GM23338 (cell line): ENCODE measurements around the gene GAPDH. TPM values are rescaled to one million over a fixed set of nuclear protein-coding genes. Genes with fewer than 3 reads are reported as not detected.

ENCODE experiments used
- ATAC-seq: fragments of 200-7000 bp; cut with Tn5 transposase; 3 replicates; pipeline ENCODE4 v1.9.1; 2020
- DNase-seq: peaks from one replicate; pipeline ENCODE4 v3.0.0-alpha.2; 2015; ENCODE audit warnings: low spot score
- H2AFZ ChIP-seq: fragments of 200-600 bp; sonication (generic); 2 replicates; pipeline ENCODE4 v1.8.0; 2016; ENCODE audit warnings: antibody characterized with exemption, mild to moderate bottlenecking, moderate library complexity
- H3F3A ChIP-seq: fragments of 200-600 bp; sonication (generic); replicated peaks from 2 replicates; pipeline ENCODE4 v1.8.0; 2017; ENCODE audit warnings: antibody characterized with exemption, mixed run types, low read depth
- H3K27ac ChIP-seq: fragments of 200-600 bp; sonication (generic); 2 replicates; pipeline ENCODE4 v1.6.1; 2016; ENCODE audit warnings: low read depth
- H3K27me3 ChIP-seq: fragments of 200-600 bp; sonication (generic); 2 replicates; pipeline ENCODE4 v1.8.0; 2016; ENCODE audit warnings: mild to moderate bottlenecking, mixed run types, moderate library complexity; ENCODE audit not compliant: insufficient read depth
- H3K36me3 ChIP-seq: fragments of 200-600 bp; sonication (generic); 2 replicates; pipeline ENCODE4 v1.8.0; 2016; ENCODE audit warnings: mild to moderate bottlenecking; ENCODE audit not compliant: insufficient read depth
- H3K4me1 ChIP-seq: fragments of 200-600 bp; sonication (generic); 2 replicates; pipeline ENCODE4 v1.8.0; 2016; ENCODE audit warnings: mild to moderate bottlenecking, moderate library complexity; ENCODE audit not compliant: insufficient read depth
- H3K4me2 ChIP-seq: fragments of 200-600 bp; sonication (generic); 2 replicates; pipeline ENCODE4 v1.7.1; 2017; ENCODE audit warnings: mixed run types
- H3K4me3 ChIP-seq: fragments of 200-600 bp; sonication (generic); 2 replicates; pipeline ENCODE4 v1.6.1; 2016; ENCODE audit warnings: mixed run types
- H3K79me2 ChIP-seq: fragments of 200-600 bp; sonication (generic); replicated peaks from 2 replicates; pipeline ENCODE4 v1.8.0; 2017; ENCODE audit warnings: mild to moderate bottlenecking; ENCODE audit not compliant: insufficient read depth
- H3K9me2 ChIP-seq: fragments of 200-600 bp; sonication (generic); 2 replicates; pipeline ENCODE4 v1.8.0; 2017; ENCODE audit not compliant: insufficient read depth
- H4K20me1 ChIP-seq: fragments of 200-600 bp; sonication (generic); replicated peaks from 2 replicates; pipeline ENCODE4 v1.8.0; 2017; ENCODE audit warnings: mild to moderate bottlenecking; ENCODE audit not compliant: insufficient read depth
- H3K27ac Mint-ChIP-seq: 2 replicates; pipeline ENCODE4 v1.8.0; 2020; ENCODE audit warnings: inconsistent platforms, mild to moderate bottlenecking, moderate library complexity, mixed read lengths
- H3K27me3 Mint-ChIP-seq: 3 replicates; pipeline ENCODE4 v1.8.0; 2022; ENCODE audit warnings: low read depth, mild to moderate bottlenecking, moderate library complexity, mixed read lengths, inconsistent platforms; ENCODE audit not compliant: insufficient read depth, poor library complexity
- H3K36me3 Mint-ChIP-seq: 3 replicates; pipeline ENCODE4 v1.8.0; 2021; ENCODE audit warnings: low read depth, mild to moderate bottlenecking, inconsistent platforms, moderate library complexity, mixed read lengths
- H3K4me1 Mint-ChIP-seq: 3 replicates; pipeline ENCODE4 v1.8.0; 2020; ENCODE audit warnings: mild to moderate bottlenecking, inconsistent platforms, mixed read lengths
- H3K4me3 Mint-ChIP-seq: 3 replicates; pipeline ENCODE4 v1.8.0; 2021; ENCODE audit warnings: moderate library complexity, mild to moderate bottlenecking, inconsistent platforms, mixed read lengths
- H3K9me3 Mint-ChIP-seq: 3 replicates; pipeline ENCODE4 v1.8.0; 2020; ENCODE audit warnings: moderate library complexity, mild to moderate bottlenecking, inconsistent platforms, mixed read lengths
- CTCF ChIP-seq, 2 experiments: fragments of 200-600 bp in 1 of 2; sonication (generic) in 1 of 2; conservative IDR thresholded peaks; 2 replicates each; pipeline versions ENCODE4 v1.5.1 to v1.6.1; 2016 to 2017; ENCODE audit warnings: antibody characterized with exemption in 2 of 2, low read depth in 2 of 2, mild to moderate bottlenecking in 2 of 2, moderate library complexity in 1 of 2
- EZH2 ChIP-seq: fragments of 200-600 bp; sonication (generic); IDR thresholded peaks from one replicate; pipeline ENCODE4 v1.8.0; 2017; ENCODE audit warnings: antibody characterized with exemption, mild to moderate bottlenecking, low read depth; ENCODE audit not compliant: unreplicated experiment
- EZH2phosphoT487 ChIP-seq: fragments of 200-600 bp; sonication (generic); IDR thresholded peaks from one replicate; pipeline ENCODE4 v1.8.1; 2018; ENCODE audit warnings: antibody characterized with exemption; ENCODE audit not compliant: unreplicated experiment
- STAT1 ChIP-seq: IDR thresholded peaks from one replicate; pipeline ENCODE4 v1.6.1; 2016; ENCODE audit warnings: antibody characterized with exemption; ENCODE audit not compliant: unreplicated experiment
- ZNF114 ChIP-seq: fragments of 250-450 bp; sonication (Bioruptor Pico); IDR thresholded peaks from 2 replicates; pipeline ENCODE4 v1.5.0; 2020; ENCODE audit warnings: mild to moderate bottlenecking, moderate library complexity
- ZNF331 ChIP-seq: fragments of 250-450 bp; sonication (Bioruptor Pico); IDR thresholded peaks from 2 replicates; pipeline ENCODE4 v1.5.0; 2020; ENCODE audit warnings: low read depth, mild to moderate bottlenecking, moderate library complexity
- polyA plus RNA-seq: library from polyadenylated mRNA; unstranded; fragments of >200 nt; fragmentation: Nextera tagmentation; extraction: Ambion mirVana; gene quantifications from 2 replicates; pipeline ENCODE4 v1.2.1, GENCODE V29; 2016
- total RNA-seq: library from RNA; depleted of rRNA; stranded (reverse); fragments of >200 nt; shearing (Covaris generic); gene quantifications from 2 replicates; pipeline ENCODE4 v1.2.3, GENCODE V29; 2014
- TF ChIP-seq, protein P1 (sequence below): IDR thresholded peaks from one replicate; pipeline ENCODE4 v1.6.1; 2018; ENCODE audit warnings: antibody characterized with exemption; ENCODE audit not compliant: unreplicated experiment

GAPDH gene
- total and polyA plus RNA-seq, 2 experiments from 2014 or later: 5,853 to 6,219 TPM

DNA sequence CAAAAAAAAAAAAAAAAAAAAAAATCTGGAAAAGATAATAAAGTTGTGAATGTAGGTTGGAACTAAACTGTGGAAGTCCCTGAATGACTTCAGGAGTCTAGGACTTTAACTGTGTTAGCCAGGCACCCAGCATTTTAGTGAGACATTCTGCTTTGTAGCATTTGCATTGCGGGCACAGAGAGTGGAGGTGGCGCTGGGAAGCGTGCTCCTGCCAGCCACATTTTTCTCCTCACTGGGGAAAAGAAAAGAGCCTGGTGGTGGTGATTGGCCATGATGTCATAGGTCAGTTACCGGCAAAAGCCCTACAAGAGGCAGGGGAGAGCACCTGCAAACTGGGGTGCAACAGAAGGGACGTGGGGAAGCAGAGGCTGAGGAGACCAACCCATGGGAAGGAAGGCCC, 9.7 kb upstream of the GAPDH start (continued):
- TF ChIP-seq CTCF (conservative IDR thresholded peaks at IDR 0.05; ENCODE audit: low read depth in 2 of 2): no peak
- no peak for TF ChIP-seq EZH2
- TF ChIP-seq ZNF114 (CRISPR knock-in tag): no peak
- TF ChIP-seq, protein P1, sequence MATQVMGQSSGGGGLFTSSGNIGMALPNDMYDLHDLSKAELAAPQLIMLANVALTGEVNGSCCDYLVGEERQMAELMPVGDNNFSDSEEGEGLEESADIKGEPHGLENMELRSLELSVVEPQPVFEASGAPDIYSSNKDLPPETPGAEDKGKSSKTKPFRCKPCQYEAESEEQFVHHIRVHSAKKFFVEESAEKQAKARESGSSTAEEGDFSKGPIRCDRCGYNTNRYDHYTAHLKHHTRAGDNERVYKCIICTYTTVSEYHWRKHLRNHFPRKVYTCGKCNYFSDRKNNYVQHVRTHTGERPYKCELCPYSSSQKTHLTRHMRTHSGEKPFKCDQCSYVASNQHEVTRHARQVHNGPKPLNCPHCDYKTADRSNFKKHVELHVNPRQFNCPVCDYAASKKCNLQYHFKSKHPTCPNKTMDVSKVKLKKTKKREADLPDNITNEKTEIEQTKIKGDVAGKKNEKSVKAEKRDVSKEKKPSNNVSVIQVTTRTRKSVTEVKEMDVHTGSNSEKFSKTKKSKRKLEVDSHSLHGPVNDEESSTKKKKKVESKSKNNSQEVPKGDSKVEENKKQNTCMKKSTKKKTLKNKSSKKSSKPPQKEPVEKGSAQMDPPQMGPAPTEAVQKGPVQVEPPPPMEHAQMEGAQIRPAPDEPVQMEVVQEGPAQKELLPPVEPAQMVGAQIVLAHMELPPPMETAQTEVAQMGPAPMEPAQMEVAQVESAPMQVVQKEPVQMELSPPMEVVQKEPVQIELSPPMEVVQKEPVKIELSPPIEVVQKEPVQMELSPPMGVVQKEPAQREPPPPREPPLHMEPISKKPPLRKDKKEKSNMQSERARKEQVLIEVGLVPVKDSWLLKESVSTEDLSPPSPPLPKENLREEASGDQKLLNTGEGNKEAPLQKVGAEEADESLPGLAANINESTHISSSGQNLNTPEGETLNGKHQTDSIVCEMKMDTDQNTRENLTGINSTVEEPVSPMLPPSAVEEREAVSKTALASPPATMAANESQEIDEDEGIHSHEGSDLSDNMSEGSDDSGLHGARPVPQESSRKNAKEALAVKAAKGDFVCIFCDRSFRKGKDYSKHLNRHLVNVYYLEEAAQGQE: no peak
- no peak for TF ChIP-seq ZNF331

- no peak overlapping the region for H3K4me2 ChIP-seq
- H3K27ac ChIP-seq: no peak overlapping the region
- no peaks in the 10 kb centered on the region for H3K27me3 ChIP-seq
- peaks cover 11% of the 10 kb centered on the region for H3K4me1 Mint-ChIP-seq
- H3F3A ChIP-seq: peaks cover 34% of the 10 kb centered on the region
- H3K9me2 ChIP-seq: no peaks in the 10 kb centered on the region
- no peak overlapping the region for H3K4me3 ChIP-seq
- no peak overlapping the region for H3K4me3 Mint-ChIP-seq
- peaks cover 3% of the 10 kb centered on the region for H3K27me3 Mint-ChIP-seq
- peaks cover 6% of the 10 kb centered on the region for H4K20me1 ChIP-seq
- no peak overlapping the region for H2AFZ ChIP-seq
- peaks cover 4% of the 10 kb centered on the region; the same call in 1 of the 2 replicates for H3K4me1 ChIP-seq
- H3K27ac Mint-ChIP-seq: 0 out of 2 replicates have a peak overlapping the region, but pooled peaks have one; percentile 5
- no peaks in the 10 kb centered on the region for H3K9me3 Mint-ChIP-seq
- ATAC-seq (no peak), DNase-seq (no peak)
- H3K36me3 Mint-ChIP-seq: peaks cover 99% of the 10 kb centered on the region
- peaks cover 92% of the 10 kb centered on the region for H3K36me3 ChIP-seq
- 0 out of 2 replicates have a peak, but pooled peaks cover 3% of the 10 kb centered on the region for H3K79me2 ChIP-seq
- TF ChIP-seq, protein P1: no peak
- no peak for TF ChIP-seq EZH2phosphoT487
- no peak for TF ChIP-seq EZH2
- TF ChIP-seq STAT1: no peak
- no peak for TF ChIP-seq CTCF (conservative IDR thresholded peaks at IDR 0.05; ENCODE audit: low read depth in 2 of 2)
These were observed 8.1 kb upstream of the GAPDH start for GRCh38 chr12:6526201-6526600.
